Fibroblast of upper back skin (primary cell): ENCODE data around the gene PTPN12.
"Not testable (repeated sequence)": the region's sequence is repeated elsewhere in the genome, so short reads cannot be mapped to it uniquely, and the experiment has no call there.

Experiments
- DNase-seq: peaks from one replicate; pipeline ENCODE4 v3.0.0-alpha.2; 2013

PTPN12 gene

DNA sequence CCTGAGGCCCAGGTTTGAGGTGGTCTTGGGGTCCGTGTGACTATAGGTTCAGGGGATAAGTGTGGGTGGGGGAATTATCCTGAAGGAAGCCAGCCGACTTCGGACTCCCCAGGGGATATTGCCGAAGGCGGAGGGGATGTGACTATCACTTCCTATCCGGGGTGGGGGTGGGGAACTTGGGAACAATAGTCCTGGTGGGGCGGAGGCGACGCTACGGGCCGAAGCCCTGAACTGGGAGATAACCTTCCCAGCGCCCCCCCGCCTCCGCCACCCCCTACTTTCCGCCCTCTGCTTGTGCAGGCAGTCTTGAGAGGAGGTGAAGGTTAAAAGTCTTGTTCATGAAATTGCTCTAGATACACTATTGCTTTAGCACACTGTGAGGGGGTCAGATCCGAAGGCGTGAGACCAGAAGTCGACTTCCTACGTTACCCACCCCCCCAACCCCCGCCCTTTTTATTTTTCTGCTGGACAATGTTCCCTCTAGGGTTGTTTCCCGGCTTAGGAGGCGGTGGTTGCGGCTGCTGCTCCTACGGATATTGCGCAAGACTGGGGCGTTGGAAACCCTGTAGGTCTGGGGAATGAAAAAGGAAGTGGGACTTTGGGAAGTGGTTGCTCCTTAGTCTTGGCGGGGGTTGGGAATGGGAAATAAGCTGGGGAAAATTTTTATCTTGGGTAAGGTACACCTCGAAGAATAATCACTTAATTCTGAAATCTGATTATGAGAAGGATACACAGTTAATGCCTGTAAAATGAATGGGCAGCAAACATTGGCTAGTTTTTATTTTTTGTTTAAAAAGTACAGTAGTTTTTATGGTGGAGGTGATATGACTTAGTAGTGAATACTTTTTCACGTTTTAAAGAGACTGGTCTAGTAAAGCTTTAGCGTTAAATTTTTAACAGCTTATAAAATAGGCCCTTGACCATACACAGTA is 1.5 kb downstream of the PTPN12 start:
- DNase-seq, result peak; percentile 95

DNA sequence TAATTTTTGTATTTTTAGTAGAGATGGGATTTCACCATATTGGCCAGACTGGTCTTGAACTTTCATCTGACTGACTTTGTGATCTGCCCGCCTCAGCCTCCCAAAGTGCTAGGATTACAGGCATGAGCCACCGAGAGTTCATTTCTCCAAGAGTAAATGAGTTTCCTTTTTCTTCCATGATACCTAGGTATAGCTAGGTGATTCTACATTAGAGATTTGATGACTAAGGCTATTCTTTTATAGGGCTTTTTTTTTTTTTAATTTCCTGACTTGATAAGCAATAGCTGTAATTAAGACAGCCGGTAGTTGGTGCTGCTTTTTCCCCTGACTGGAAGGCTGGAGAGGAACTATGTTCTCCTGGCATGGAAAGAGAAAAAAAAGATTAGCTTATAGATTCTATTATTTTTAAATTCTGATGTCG is 3.3 kb downstream of the PTPN12 start:
- no peak for DNase-seq

- DNase-seq, result not testable (repeated sequence)
Observed at GRCh38 chr7:77540993-77541392, 3.9 kb downstream of the PTPN12 start.

DNA sequence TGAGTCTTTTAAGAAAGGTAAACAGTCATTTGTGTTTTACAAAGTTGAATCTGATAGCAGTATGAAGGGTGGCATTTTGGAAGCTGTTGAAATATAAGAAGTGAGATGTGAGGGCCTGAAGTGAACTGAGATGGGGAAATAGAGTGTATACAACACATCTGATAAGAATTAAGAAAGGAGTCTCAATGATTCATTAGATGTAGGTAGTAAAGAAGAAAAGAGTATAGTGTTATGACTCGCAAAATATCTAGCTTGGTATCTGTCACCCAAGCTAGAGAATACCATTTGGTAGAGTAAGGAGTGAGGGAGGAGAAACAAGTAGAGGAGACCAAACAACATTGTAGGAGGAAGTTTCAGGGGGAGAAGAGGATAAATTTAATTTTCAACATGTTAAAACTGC is 5.3 kb downstream of the PTPN12 start:
- DNase-seq, result peak; percentile 53

DNA sequence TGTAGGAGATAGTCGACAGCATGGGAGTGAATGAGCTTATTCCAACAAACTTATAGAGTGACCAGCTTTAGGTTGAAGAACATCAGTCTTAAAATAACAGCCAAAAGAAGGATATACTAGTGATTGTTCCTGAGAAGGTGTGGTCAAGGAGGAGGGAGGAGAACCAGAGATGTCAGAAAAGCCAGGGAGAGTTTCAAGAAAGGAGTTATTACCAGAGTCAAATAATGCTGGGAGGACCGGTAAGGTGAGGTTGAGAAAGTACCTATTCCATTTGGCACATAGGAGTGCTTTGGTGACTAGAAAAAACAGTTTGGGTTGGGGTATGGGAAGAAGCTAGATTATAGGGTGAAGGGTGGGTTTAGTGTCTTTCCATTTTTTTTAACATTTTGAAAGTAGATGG is 5.8 kb downstream of the PTPN12 start:
- DNase-seq, result no peak

- DNase-seq, result no peak
Observed at GRCh38 chr7:77543910-77544309, 6.8 kb downstream of the PTPN12 start.

DNA sequence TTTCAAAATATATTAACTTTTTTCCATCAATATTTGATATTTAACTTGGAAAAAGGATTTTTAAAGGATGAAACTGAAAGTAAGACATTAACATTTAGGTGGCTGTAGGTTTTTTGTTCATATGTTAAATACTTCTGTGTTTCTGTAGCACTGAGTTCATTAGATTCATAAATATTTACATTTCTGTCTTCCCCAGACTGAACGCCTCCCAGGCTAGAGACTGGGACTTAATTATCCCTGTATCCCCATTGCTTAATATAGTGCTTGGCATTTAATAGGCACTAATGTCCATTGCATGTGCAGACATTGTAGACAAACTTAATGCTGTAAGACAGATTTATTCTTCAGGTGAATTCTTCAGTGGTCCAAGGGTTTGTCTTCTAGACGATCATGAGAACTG is 7.4 kb downstream of the PTPN12 start:
- DNase-seq, result no peak

- no peak for DNase-seq
Observed at GRCh38 chr7:77548206-77548605, 11.1 kb downstream of the PTPN12 start.

GRCh38 chr7:77549106-77549870 is 12.2 kb downstream of the PTPN12 start:
- DNase-seq, result no peak

GRCh38 chr7:77550586-77550985 is 13.5 kb downstream of the PTPN12 start:
- peak; percentile 71 for DNase-seq

DNA sequence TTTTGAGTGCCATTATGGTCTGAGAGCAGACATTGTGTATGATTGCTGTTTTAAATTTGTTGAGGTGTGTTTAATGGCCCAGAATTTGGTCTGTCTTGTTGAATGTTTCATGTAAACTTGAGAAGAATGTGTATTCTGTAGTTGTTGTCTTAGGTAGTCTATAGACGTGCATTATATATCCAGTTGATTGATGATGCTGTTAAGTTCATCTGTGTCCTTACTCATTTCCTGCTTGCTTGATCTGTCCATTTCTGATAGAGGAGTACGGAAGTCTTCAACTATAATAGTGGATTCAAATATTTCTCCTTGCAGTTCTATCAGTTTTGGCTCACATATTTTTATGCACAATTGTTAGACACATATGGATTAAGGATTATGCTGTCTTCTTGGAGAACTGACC is 16.0 kb downstream of the PTPN12 start:
- DNase-seq, result no peak

DNA sequence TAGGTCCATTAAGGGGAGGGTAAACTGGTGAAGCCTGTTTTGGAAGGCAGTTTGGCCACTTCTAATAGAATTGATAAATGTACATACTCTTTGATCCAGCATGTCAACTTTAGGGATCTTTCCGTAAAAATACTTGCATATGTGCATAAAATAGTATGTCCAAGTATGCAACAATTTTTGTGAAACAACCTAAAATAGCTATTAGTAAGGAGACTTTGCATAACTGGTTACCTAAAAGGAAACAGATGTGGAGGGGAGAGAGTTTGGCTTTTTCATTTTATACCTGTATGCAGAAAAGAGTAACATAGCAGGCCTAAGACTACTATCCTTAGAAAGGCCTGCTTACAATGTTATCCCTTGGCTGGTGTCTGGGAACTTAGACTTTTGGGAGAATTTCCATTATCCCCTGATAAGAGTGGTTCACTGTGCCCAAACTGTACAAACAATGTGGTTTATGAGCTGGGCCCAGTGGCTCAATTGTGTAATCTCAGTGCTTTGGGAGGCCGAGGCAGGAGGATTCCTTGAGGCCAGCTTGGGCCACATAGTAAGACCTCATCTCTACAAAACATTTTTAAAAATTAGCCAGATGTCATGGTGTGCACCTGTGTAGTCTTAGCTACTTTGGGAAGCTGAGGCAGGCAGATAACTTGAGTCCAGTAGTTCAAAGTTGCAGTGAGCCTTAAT is 21.3 kb downstream of the PTPN12 start:
- DNase-seq, result no peak

DNA sequence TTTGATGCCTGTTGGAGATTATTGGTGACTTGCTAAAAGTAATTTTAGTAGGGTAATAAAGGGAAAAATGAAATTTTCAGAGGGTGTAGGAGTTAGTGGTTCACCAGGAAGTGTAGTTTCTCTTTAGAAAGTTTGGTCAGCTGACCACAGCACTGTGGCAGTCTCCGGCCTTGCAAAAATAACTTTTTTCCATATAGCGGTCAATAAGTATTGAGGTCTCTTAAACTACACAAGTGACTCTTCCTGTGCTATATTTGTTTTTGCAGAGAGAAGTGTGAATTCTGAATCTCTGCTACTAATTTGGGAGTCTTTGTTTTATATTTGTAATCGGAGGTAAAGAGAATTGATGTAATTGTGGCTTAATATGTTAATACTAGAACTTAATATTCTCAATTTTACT is 24.3 kb downstream of the PTPN12 start:
- no peak for DNase-seq

- DNase-seq, result no peak
Observed at GRCh38 chr7:77563275-77563674, 26.2 kb downstream of the PTPN12 start.

DNA sequence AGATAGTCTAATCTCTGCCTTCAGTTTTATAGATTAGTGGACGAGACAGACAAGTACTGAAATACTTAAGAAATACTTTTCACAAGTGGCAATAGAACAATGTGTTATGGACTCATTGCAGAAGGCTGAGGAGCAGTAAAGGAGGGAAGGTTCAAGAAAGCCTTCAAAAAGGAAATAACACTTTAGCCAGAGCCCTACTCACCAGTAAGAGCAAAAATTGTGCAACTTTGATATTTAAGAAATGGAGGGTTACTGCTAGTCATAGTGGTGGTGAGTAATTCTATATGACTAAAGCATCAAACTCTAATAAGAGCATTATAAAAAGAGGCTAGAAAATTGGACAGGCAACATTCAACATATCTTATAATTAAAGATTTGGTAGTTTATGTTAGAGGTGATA is 28.8 kb downstream of the PTPN12 start:
- peak; percentile 69 for DNase-seq

GRCh38 chr7:77566421-77566820 is 29.3 kb downstream of the PTPN12 start:
- DNase-seq, result no peak

DNA sequence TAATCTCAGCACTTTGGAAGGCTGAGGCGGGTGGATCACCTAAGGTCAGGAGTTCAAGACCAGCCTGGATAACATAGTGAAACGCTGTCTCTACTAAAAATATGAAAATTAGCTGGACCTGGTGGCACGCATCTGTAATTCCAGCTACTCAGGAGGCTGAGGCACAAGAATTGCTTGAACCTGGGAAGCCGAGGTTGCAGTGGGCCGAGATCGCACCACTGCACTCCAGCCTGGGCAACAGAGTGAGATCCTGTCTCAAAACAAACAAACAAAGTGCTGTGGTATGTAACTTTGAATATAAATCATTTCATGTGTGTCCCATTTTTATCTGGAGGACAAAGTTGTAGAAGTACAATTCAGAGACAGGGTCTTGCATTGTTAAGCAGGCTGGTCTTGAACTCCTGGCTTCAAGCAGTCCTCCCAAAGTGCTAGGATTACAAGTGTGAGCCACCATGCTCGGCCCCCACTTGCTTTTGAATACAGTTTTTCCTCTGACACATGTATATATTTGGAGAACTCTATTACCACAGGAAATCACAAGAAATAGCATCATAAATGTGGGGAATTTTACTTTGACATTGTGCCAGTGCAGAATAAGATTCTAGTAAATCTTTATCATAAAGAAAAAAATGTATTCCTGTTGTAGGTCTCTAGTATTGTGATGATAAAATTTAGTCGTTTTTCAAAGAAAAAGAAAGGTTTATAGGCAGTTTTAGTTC is 32.6 kb downstream of the PTPN12 start:
- DNase-seq, result peak; percentile 55

DNA sequence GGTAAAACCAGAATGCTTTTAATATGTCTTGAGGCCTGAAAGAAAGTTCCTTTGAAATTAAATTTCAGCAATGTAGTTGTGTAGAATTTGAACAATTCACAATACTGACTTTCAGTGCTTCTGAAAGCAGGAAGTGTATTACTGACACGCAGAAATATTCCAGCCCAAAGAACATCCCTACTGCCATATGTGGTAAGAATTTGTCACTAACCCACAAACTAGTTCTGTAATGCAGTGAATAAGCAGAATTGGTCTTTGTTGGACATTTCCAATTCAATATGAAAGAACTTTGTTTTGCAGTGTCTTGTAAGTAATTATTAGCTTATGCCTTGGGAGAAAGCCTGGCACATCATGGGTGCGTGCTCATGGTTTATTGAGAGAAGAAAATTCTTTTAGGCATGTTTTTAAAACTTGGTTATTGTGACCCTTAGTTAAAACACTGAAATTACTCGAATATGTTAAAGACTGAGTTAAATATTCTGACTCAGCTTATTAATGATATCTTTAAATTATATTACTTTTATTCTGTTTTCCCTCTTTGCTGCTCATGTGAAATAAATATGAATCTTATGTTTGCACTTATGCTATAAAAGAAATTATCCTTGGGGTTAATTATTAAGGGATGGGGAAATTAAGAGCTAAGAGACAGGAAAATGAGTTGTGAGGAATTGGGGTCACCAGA is 33.4 kb downstream of the PTPN12 start:
- DNase-seq, result peak; percentile 83

GRCh38 chr7:77571801-77572200 is 34.7 kb downstream of the PTPN12 start:
- no peak for DNase-seq

- no peak for DNase-seq
Observed at GRCh38 chr7:77575187-77575586, 38.1 kb downstream of the PTPN12 start.

GRCh38 chr7:77576856-77577255 is 39.8 kb downstream of the PTPN12 start:
- DNase-seq, result no peak

GRCh38 chr7:77579797-77580196 is 42.7 kb downstream of the PTPN12 start:
- no peak for DNase-seq
